Body of pancreas (tissue), 4 donors: ENCODE results near the gene OR11G2. TPM values are rescaled to one million over a fixed set of nuclear protein-coding genes. Genes with fewer than 3 reads are reported as not detected.
"Not testable (repeated sequence)": the region's sequence is repeated elsewhere in the genome, so short reads cannot be mapped to it uniquely, and the experiment has no call there.

Experiments used
- ATAC-seq: fragments of 150-250 bp; one replicate; pipeline ENCODE4 v1.9.1; 2016
- DNase-seq, 4 donors: peaks; one replicate each; pipeline ENCODE4 v3.0.0-alpha.2; 2019
- H3K27ac ChIP-seq, 4 donors: fragments of 200-600 bp; sonication (generic); 1 replicate in 3 of 4; 2 replicates in 1 of 4; pipeline versions ENCODE4 v1.5.1 to v1.6.1; 2016 to 2019; ENCODE audit warnings: mild to moderate bottlenecking in 1 of 4, mixed read lengths in 1 of 4, moderate library complexity in 1 of 4
- H3K27me3 ChIP-seq, 2 donors: fragments of 200-600 bp; sonication (generic); one replicate each; pipeline ENCODE4 v1.6.0; 2016; ENCODE audit warnings: mild to moderate bottlenecking in 1 of 2
- H3K36me3 ChIP-seq, 2 donors: fragments of 200-600 bp; sonication (generic); replicated peaks in 1 of 2; 2 replicates each; pipeline ENCODE4 v1.5.1; 2016; ENCODE audit warnings: low read depth in 2 of 2; ENCODE audit not compliant: insufficient read depth in 1 of 2
- H3K4me1 ChIP-seq: fragments of 200-600 bp; sonication (generic); one replicate; pipeline ENCODE4 v1.6.0; 2016
- H3K4me3 ChIP-seq, 2 donors: fragments of 200-600 bp; sonication (generic); 1 replicate in 1 of 2; 2 replicates in 1 of 2; pipeline ENCODE4 v1.5.1; 2016 to 2019
- H3K9me3 ChIP-seq, 3 donors: fragments of 200-600 bp; sonication (generic); 1 replicate in 2 of 3; 2 replicates in 1 of 3; pipeline ENCODE4 v1.5.1; 2016
- CTCF ChIP-seq, 7 experiments: fragments of 450-650 bp in 4 of 7; fragments of 200-600 bp in 3 of 7; sonication (generic) in 3 of 7; IDR thresholded peaks; one replicate each; pipeline ENCODE4 v1.5.1; 2016 to 2019; ENCODE audit warnings: antibody characterized with exemption in 7 of 7
- POLR2A ChIP-seq, 3 donors: fragments of 450-650 bp; IDR thresholded peaks; one replicate each; pipeline ENCODE4 v1.6.1; 2016; ENCODE audit warnings: antibody characterized with exemption in 3 of 3, mild to moderate bottlenecking in 2 of 3
- WGBS, 2 donors: methylation state at CpG; one replicate each; pipeline ENCODE4 v1.1.5; 2017; 5-methylcytosine and 5-hydroxymethylcytosine counted together
- intact Hi-C: fragments of 100-400 bp; cut with DNase I; formaldehyde crosslinking; loops from one replicate; pipeline ENCODE4 v1.15.1; 2023
- total RNA-seq, 2 donors: library from RNA; depleted of rRNA; stranded (reverse); fragments of >200 nt; gene quantifications; one replicate each; pipeline ENCODE4 v1.1.0, GENCODE V29; 2016

Gene OR11G2, protein sequence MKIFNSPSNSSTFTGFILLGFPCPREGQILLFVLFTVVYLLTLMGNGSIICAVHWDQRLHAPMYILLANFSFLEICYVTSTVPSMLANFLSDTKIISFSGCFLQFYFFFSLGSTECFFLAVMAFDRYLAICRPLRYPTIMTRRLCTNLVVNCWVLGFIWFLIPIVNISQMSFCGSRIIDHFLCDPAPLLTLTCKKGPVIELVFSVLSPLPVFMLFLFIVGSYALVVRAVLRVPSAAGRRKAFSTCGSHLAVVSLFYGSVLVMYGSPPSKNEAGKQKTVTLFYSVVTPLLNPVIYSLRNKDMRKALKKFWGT
- not detected for total RNA-seq

DNA sequence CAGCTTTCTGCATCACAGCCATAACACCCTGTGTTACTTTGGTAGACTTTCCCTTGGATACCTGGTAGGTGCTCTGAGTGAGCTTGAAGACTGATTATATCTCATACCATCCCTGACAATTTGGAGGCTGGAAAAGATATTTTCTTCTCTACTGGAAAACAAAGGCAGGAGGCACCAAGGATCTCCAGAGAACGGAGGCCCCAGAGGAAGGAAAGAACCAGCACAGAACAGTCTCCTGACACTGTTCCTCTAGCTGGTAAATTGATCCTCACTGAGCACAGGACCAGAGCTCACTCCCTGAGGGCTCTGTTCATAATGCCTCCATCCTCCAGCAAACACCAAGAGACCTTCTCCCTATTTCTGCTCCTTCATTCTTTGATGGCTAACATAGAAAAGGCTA is at the start of gene OR11G2:
Gene OR11G2, plus strand, starts transcription at position 301 of the 400 bp plus-strand sequence. CDS start 6,542 bp downstream, outside the sequence.
- Histone ChIP-seq H3K4me1 (no peaks in the 10 kb centered on the region), H3K4me3 (no peak within 1 kb of the TSS), H3K9me3 (no peaks in the 10 kb centered on the region), H3K27ac (no peak within 1 kb of the TSS), H3K27me3 (no peaks in the 10 kb centered on the region), H3K36me3 (no peaks in the 10 kb centered on the region)
- DNase-seq = no peak
- ATAC-seq = no peak
- 69 to 89% methylated on average over 1 of the region's 1 CpG for WGBS, 2 donors
- intact Hi-C loops = no loop called here
- TF ChIP-seq POLR2A (IDR thresholded peaks at IDR 0.05) = no peak
- no peak for TF ChIP-seq CTCF (IDR thresholded peaks at IDR 0.05)

GRCh38 chr14:20143911-20144310 is 46.8 kb upstream of the OR11G2 start:
- TF ChIP-seq POLR2A (IDR thresholded peaks at IDR 0.05) (no peak), CTCF (IDR thresholded peaks at IDR 0.05) (no peak)
- Histone ChIP-seq H3K27ac (no peak overlapping the region), H3K9me3 (no peaks in the 10 kb centered on the region), H3K36me3 (no peaks in the 10 kb centered on the region), H3K4me3 (no peak overlapping the region), H3K4me1 (no peaks in the 10 kb centered on the region), H3K27me3 (no peaks in the 10 kb centered on the region)
- ATAC-seq (no peak), DNase-seq (no peak)
- intact Hi-C loops = no loop called here
- 20 to 22% methylated on average over 7 of the region's 7 CpGs for WGBS, 2 donors

GRCh38 chr14:20144820-20145219 is 45.9 kb upstream of the OR11G2 start:
- H3K36me3 ChIP-seq = no peaks in the 10 kb centered on the region
- no peaks in the 10 kb centered on the region for H3K27me3 ChIP-seq
- no peaks in the 10 kb centered on the region for H3K9me3 ChIP-seq
- no peaks in the 10 kb centered on the region for H3K4me1 ChIP-seq
- ATAC-seq (no peak), DNase-seq (no peak)
- TF ChIP-seq POLR2A (IDR thresholded peaks at IDR 0.05) = no peak
- no peak for TF ChIP-seq CTCF (IDR thresholded peaks at IDR 0.05)
- WGBS, 2 donors = 55 to 60% methylated on average over 1 of the region's 1 CpG
- intact Hi-C loops = no loop called here
- H3K27ac ChIP-seq = no peak overlapping the region
- H3K4me3 ChIP-seq = no peak overlapping the region

GRCh38 chr14:20164462-20164861 is 26.2 kb upstream of the OR11G2 start:
- ATAC-seq (no peak), DNase-seq (no peak)
- Histone ChIP-seq H3K4me3 (no peak overlapping the region), H3K27me3 (no peaks in the 10 kb centered on the region), H3K36me3 (no peaks in the 10 kb centered on the region), H3K9me3 (peaks cover 0 to 5% (median 0%) of the 10 kb centered on the region in 3 donors), H3K27ac (no peak overlapping the region), H3K4me1 (no peaks in the 10 kb centered on the region)
- intact Hi-C loops = no loop called here
- TF ChIP-seq CTCF (IDR thresholded peaks at IDR 0.05) (no peak), POLR2A (IDR thresholded peaks at IDR 0.05) (no peak)

DNA sequence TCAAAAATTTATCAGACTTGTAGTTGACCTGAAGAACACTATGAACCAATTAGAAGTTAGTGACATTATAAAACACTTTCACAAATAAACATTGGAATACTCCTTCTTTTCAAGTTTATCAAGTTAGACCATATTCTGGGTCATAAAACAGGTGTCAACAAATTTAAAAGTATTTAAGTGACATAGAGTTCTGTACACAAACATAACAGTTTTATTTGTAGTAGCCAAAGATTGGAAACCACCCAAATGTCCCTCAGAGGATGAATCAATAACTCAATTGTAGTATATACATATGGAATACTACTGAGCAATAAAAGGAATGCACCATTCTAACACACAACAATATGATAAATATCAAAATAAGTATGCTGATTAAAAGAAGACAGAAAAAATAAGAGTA is 23.6 kb upstream of the OR11G2 start:
- intact Hi-C loops = no loop called here

GRCh38 chr14:20169852-20170251 is 20.8 kb upstream of the OR11G2 start:
- intact Hi-C loops, H3K27ac ChIP-seq, H3K36me3 ChIP-seq, ATAC-seq, H3K9me3 ChIP-seq, H3K27me3 ChIP-seq, H3K4me3 ChIP-seq, H3K4me1 ChIP-seq, DNase-seq: not testable (repeated sequence)

More for the DNA sequence above, 23.6 kb upstream of the OR11G2 start:
- Histone ChIP-seq H3K4me1 (no peaks in the 10 kb centered on the region), H3K27me3 (no peaks in the 10 kb centered on the region), H3K9me3 (peaks cover 0 to 5% (median 0%) of the 10 kb centered on the region in 3 donors), H3K36me3 (no peaks in the 10 kb centered on the region), H3K27ac (no peak overlapping the region), H3K4me3 (no peak overlapping the region)
- TF ChIP-seq POLR2A (IDR thresholded peaks at IDR 0.05) (no peak), CTCF (IDR thresholded peaks at IDR 0.05) (no peak)
- ATAC-seq = no peak
- no peak for DNase-seq

DNA sequence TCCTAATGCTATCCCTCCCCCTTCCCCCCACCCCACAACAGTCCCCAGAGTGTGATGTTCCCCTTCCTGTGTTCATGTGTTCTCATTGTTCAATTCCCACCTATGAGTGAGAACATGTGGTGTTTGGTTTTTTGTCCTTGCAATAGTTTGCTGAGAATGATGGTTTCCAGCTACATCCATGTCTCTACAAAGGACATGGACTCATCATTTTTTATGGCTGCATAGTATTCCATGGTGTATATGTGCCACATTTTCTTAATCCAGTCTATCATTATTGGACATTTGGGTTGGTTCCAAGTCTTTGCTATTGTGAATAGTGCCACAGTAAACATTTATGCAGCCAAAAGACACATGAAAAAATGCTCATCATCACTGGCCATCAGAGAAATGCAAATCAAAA is 16.5 kb upstream of the OR11G2 start:
- ATAC-seq, H3K27me3 ChIP-seq, H3K36me3 ChIP-seq, DNase-seq, H3K9me3 ChIP-seq, H3K4me3 ChIP-seq, intact Hi-C loops, H3K27ac ChIP-seq: not testable (repeated sequence)
- H3K4me1 ChIP-seq = peaks cover 23% of the 10 kb centered on the region
